GM21423 (cell line): Measurements from ENCODE around the gene STAT6.

ENCODE experiments used
- ATAC-seq: cut with Tn5 transposase; IDR thresholded peaks from one replicate; pipeline ENCODE4 v1.9.1; 2021; ENCODE audit warnings: mild to moderate bottlenecking, moderate library complexity; ENCODE audit not compliant: unreplicated experiment

STAT6 gene

DNA sequence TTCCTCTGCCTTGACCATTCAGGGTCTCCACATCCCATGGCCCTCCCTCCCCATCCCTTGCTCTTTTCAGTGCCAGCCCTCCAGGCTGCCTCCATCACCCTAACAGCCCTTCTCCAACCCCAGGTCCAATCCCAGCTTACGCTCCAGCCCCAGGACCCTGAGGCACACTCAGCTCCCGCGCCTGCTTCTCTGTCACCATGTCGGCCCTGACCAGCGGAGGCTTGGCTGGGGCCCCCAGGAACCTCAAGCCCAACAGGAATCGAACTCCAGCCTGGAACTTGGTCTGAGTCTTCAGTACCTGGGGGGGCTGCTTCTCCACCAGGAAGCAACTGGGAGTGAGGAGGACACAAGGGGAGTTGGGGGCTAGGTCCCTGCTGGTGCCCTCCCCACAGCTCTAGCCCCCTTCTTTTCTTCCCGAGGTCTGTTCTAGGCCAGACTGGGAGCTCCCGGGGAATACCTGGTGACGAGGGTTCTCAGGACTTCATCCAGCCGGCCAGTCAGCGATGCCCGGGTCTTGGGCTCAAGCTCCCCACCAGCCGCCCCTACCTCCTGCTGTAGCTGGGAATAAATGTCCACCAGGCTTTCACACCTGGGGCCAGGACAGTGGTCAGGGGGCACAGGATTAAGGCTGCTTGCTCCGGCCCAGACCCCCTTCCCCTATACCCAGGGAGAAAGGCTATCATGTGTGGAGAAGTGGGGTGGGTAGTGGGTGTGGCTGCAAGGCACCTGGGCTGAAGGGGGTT lies 6.0 kb downstream of the STAT6 start:
- ATAC-seq: no peak

GRCh38 chr12:57104292-57104910 lies 6.8 kb downstream of the STAT6 start:
- ATAC-seq: no peak

DNA sequence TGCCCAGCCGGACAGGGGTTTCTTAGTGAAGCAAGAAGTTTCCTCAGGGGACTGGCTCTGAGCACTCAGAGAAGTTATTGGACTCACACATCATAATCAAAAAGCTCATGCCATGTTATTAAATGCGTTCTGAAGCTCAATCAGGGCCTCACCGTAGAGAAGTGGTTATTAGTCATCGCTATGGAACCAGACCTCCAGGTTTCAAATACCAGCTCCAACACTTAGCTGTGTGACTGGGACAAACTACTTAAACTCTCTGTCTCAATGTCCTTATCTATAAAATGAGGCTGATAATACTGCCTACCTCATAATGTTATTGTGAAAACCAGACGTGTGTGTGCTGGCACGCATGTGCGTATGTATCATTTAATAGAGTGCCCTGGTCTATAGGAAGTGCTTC lies 7.3 kb downstream of the STAT6 start:
- no peak for ATAC-seq

- ATAC-seq: no peak
These were observed 9.1 kb downstream of the STAT6 start for GRCh38 chr12:57101892-57102695.

- ATAC-seq: no peak
These were observed 11.4 kb downstream of the STAT6 start for GRCh38 chr12:57099766-57100165.

DNA sequence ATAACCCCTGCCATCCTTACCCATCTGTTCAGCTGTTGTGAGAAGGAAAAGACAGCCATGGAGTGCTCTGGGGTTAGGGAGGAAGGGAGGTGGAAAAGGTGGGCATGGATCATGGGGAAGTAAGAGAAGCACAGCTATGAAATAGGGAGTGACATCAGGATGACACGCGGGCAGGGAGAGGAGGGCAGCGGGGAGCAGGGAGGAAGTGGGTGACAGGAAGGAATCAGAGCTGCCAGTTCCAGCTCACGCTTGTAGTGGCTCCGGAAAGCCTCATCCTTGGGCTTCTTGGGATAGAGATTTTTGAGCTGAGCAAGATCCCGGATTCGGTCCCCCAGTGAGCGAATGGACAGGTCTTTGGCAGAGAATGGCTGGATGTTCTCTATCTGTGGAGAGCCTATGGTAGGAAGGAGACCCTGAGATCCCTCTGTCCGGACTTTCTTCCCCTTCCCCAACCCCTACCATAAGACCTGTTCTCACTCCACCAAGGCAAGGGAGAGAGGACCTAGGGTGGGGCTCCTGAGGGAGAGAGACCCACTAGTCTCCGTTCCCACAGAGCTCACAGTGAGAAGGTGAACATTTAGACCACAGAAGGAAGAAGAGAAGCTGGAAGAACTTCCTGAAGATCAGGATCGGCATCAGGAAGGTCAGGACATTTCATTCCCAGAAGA lies 12.0 kb downstream of the STAT6 start:
- no peak for ATAC-seq

GRCh38 chr12:57098546-57098945 lies 12.6 kb downstream of the STAT6 start:
- ATAC-seq: no peak

DNA sequence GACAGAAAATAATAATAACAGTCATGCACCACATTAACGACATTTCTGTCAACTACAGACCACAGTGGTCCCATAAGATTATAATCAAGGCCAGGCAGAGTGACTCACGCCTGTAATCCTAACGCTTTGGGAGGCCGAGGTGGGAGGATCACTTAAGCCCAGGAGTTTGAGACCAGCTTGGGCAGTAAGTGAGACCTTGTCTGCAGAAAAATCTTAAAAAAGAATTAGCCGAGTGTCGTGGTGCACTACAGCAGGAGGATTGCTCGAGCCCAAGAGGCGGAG lies 13.7 kb downstream of the STAT6 start:
- no peak for ATAC-seq

DNA sequence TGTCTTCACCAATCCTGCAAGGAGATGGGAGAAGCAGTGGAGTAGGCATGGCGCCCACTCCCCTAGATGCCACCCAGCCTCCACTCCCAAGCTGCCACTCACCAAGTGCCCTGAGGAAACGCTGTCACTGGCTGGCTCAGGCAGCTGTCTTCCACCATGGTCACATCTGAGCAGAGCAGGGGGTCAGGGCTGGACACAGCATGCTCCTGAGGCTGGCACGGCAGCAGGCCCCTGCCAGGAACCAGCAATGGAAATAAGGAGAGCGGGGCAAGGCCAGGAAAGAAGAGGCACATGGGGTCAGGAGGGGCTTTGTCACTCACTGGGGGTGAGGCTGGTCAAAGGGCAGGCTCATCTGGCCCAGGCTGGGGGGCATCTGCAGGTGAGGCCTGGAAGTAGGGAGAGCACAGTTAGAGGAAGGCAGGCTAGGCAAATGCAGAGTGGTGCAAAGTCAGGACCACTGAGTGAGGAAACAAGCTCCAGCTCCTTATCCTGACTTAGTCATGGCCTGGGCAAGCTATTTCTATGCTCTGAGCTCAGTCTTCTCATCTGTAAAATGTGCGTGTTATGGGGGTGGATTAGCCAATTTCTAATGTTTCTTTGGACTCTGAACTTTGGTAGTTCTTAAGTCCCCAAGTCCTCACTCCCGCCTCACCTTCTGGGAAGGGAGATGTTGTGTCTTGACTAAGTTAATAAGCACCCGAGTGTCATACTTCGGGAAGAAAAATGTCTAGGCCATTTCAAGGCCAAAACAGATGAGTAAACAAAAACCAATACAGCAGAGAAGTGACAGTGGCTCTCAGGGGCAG lies 14.2 kb downstream of the STAT6 start:
- no peak for ATAC-seq

DNA sequence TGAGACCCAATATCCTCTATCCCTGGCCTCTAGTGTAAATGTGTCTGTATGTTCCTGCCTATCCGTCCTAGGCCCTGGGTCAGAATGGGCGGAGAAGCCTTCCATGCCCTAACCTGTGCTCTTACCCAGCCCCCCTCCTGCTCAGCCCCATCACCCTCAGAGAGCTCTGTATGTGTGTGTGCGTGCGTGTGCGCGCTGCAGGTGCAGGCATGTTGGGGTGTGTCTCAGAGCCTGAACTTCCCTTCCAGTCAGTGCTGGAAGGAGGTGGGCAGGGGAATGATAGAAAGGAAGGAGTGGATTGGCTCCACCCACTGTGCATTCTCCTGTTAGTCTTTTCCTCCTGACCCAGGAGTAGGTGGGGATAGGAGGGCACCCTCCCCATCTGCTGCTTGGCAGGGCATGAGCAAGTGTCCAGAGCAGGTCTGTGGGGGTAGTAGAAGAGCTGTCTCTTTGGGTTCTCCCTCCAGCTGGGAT lies 15.0 kb downstream of the STAT6 start:
- no peak for ATAC-seq

DNA sequence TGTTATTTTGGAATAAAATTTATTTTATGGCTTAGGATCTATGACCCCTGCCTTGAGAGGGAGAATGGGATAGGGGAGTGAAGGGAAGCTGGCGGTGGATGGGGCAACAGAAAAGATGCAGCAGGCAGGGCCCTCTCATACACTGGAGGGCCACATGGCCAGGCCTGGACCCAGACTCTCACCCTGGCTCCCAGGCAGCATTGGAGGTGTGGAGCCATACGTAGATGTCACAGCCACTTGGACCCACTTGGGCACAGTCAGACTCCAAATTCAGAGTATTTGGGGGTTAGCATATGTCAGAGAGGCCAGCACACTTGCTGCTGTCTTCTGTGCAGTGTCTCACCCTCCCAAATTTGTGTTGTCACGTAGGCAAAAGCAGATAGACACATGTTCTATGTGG lies 15.7 kb downstream of the STAT6 start:
- ATAC-seq: no peak

- ATAC-seq: no peak
These were observed 16.7 kb downstream of the STAT6 start for GRCh38 chr12:57094208-57095160.

DNA sequence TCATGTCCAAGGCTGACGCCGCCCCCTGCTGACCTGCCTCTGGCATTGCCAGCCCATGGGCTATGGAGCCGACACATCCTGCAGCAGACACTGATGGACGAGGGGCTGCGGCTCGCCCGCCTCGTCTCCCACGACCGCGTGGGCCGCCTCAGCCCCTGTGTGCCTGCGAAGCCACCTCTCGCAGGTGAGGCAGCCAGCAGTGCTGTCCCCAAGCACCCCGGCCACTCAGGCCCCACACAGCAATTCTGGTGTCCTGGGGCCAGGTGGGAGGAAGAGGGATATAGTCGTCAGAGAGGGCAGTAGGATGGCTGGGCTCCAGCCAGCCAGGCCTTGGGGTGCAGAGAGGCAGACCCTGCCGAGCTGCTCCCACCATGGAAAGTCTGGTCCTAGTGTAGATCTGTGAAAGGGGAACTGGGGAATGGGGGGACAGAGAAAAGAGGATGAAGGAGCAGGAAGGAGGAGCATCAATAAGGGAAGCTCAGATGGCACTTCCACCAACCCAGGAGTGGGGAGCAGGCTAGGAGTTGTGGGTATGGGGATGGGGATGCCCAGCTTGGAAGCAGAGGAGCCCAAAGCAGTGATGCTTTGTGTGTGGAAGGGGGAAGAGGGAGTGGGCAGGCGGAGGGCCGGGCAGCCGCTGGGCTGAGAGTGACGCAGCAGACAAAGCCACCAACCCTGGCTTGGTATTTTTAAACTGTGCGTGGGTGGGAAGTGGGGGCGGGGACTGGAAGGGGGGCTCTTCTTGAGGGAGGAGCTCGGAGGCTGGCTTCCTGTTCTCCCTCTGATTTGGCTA lies 17.6 kb downstream of the STAT6 start:
- no peak for ATAC-seq

DNA sequence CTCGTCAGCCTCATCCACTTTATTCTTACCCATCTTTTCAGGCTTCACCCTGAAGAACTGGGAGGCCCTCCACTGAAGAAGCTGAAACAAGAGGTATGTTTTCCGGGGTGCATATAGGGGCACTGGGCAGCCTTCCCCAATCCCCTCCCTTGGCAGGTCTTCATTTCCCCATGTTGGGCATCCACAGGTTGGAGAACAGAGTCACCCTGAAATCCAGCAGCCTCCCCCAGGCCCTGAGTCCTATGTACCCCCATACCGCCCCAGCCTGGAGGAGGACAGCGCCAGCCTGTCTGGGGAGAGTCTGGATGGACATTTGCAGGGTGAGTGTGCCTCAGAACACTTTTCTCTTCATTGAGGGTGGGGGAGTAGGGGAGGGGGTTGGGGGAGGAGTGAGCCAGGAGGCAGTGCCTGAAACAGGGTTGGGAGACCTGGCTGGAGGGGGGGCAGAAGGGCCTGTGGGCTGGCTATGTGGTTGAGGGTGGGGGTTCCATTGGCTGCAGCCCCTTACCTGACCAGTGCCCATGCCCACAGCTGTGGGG lies 18.2 kb downstream of the STAT6 start:
- ATAC-seq: no peak

GRCh38 chr12:57092529-57092862 lies 18.7 kb downstream of the STAT6 start:
- no peak for ATAC-seq

- ATAC-seq: no peak
These were observed 19.3 kb downstream of the STAT6 start for GRCh38 chr12:57091638-57092528.

DNA sequence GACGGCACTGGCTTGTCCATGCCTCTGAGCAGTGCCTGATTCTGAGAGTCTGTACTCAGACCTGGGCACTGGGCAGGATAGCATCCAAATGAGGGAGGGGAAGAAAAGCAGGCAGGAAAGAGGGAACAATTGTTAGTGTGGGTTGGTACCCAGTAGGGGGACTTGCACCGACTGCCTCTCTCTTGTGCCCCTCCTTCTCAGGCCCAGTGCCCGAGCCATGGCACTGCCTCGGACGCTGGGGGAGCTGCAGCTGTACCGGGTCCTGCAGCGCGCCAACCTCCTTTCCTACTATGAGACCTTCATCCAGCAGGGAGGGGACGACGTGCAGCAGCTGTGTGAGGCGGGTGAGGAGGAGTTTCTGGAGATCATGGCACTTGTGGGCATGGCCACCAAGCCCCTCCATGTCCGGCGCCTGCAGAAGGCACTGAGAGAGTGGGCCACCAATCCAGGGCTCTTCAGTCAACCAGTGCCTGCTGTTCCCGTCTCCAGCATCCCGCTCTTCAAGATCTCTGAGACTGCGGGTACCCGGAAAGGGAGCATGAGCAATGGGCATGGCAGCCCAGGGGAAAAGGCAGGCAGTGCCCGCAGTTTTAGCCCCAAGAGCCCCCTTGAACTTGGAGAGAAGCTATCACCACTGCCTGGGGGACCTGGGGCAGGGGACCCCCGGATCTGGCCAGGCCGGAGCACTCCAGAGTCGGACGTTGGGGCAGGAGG lies 20.1 kb downstream of the STAT6 start:
- ATAC-seq: no peak
